Measurements from ENCODE around the gene NTSR2. TPM values are rescaled to one million over a fixed set of nuclear protein-coding genes. Genes with fewer than 3 reads are reported as not detected.

The NTSR2 gene
- total and polyA plus RNA-seq, 8 donors = not detected

DNA sequence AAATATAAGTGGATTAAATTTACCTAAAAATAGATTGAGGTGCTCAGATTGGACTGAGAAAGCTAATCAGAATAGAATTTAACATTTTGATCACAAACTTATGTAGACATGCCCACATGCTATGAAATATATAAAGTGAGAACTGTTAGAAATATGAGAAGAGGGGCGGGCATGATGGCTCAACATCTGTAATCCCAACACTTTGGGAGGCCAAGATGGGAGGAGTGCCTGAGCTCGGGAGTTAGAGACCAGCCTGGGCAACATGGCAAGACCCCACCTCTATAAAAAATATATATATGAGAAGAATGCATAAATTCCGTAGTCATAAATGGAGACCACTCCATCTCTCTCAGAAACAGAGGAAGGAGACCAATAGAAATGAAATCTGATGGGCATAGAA, 25.7 kb downstream of the NTSR2 start:
- H3K36me3 ChIP-seq = peaks cover 0 to 10% (median 4%) of the 10 kb centered on the region in 4 donors
- DNase-seq = no peak
- no peaks in the 10 kb centered on the region for H3K27me3 ChIP-seq
- H3K4me1 ChIP-seq = no peaks in the 10 kb centered on the region
- intact Hi-C loops (cut with DNase I; ENCODE audit: low total_unique reads) = no loop called here
- no peaks in the 10 kb centered on the region for H3K9me3 ChIP-seq
- no peak overlapping the region for H3K4me3 ChIP-seq
- WGBS, 5 donors = 78 to 94% (median 86%) methylated on average over 3 of the region's 3 CpGs
- TF ChIP-seq POLR2A (IDR thresholded peaks at IDR 0.05) (no peak), EP300 (IDR thresholded peaks at IDR 0.05) (no peak), POLR2AphosphoS5 (IDR thresholded peaks at IDR 0.05) (no peak)
- TF ChIP-seq, protein P1, sequence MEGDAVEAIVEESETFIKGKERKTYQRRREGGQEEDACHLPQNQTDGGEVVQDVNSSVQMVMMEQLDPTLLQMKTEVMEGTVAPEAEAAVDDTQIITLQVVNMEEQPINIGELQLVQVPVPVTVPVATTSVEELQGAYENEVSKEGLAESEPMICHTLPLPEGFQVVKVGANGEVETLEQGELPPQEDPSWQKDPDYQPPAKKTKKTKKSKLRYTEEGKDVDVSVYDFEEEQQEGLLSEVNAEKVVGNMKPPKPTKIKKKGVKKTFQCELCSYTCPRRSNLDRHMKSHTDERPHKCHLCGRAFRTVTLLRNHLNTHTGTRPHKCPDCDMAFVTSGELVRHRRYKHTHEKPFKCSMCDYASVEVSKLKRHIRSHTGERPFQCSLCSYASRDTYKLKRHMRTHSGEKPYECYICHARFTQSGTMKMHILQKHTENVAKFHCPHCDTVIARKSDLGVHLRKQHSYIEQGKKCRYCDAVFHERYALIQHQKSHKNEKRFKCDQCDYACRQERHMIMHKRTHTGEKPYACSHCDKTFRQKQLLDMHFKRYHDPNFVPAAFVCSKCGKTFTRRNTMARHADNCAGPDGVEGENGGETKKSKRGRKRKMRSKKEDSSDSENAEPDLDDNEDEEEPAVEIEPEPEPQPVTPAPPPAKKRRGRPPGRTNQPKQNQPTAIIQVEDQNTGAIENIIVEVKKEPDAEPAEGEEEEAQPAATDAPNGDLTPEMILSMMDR (IDR thresholded peaks at IDR 0.05) = no peak
- no peak overlapping the region for H3K27ac ChIP-seq

DNA sequence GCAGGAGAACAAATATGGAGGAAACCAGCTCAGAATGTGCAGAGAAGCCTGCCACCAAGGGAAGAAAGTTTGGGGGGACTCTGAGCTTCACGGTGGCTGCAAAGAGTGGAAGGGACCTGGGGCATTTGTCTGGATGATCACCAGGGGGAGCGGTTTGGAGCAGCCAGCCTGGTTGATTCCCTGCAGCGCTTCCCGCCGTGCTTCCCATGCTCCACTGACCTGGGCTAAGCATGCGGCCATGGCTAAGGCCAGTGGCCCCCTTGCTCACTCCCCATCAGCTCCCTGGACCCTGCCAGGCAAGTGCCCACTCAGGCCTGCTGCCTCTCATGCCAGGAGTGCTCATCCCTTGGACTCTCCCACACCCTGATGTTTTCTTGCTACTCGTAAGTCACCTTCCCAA, 27.0 kb downstream of the NTSR2 start:
- no peaks in the 10 kb centered on the region for H3K9me3 ChIP-seq
- TF ChIP-seq EP300 (IDR thresholded peaks at IDR 0.05) (no peak), POLR2AphosphoS5 (IDR thresholded peaks at IDR 0.05) (no peak)
- TF ChIP-seq, protein P1 (IDR thresholded peaks at IDR 0.05) = no peak

DNA sequence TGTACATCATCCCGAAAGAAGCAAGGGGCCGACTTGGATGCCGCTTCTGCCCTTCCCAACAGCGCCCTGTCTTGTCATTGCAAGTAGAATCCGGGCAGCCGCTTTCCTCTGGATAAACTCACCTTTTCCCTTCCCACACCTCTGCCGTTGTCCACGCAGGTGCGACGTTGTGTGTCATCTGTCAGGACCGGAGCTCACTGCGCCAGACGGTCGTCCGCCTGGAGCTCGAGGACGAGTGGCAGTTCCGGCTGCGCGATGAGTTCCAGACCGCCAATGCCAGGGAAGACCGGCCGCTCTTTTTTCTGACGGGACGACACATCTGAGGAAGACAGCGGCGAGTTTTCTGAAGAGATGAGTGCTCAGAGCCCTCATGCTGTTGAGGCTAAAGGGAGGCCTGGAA, 29.9 kb downstream of the NTSR2 start:
- Histone ChIP-seq H3K4me1 (no peaks in the 10 kb centered on the region), H3K27me3 (no peaks in the 10 kb centered on the region), H3K36me3 (peaks cover 0 to 26% (median 7%) of the 10 kb centered on the region in 4 donors), H3K4me3 (no peak overlapping the region), H3K27ac (no peak overlapping the region), H3K9me3 (no peaks in the 10 kb centered on the region)
- intact Hi-C loops (cut with DNase I; ENCODE audit: low total_unique reads) = no loop called here
- TF ChIP-seq EP300 (IDR thresholded peaks at IDR 0.05) (no peak), POLR2AphosphoS5 (IDR thresholded peaks at IDR 0.05) (no peak), POLR2A (IDR thresholded peaks at IDR 0.05) (no peak)
- TF ChIP-seq, protein P1 (IDR thresholded peaks at IDR 0.05) = no peak
- WGBS, 5 donors = 93 to 96% (median 93%) methylated on average over 27 of the region's 27 CpGs
- DNase-seq = no peak

More for the DNA sequence above, 27.0 kb downstream of the NTSR2 start:
- 74 to 86% (median 77%) methylated on average over 6 to 7 of the region's 7 CpGs for WGBS, 5 donors
- no peak overlapping the region for H3K4me3 ChIP-seq
- H3K36me3 ChIP-seq = peaks cover 0 to 21% (median 5%) of the 10 kb centered on the region in 4 donors
- intact Hi-C loops (cut with DNase I; ENCODE audit: low total_unique reads) = no loop called here
- no peak for DNase-seq
- H3K27me3 ChIP-seq = no peaks in the 10 kb centered on the region
- no peaks in the 10 kb centered on the region for H3K4me1 ChIP-seq
- no peak overlapping the region for H3K27ac ChIP-seq

DNA sequence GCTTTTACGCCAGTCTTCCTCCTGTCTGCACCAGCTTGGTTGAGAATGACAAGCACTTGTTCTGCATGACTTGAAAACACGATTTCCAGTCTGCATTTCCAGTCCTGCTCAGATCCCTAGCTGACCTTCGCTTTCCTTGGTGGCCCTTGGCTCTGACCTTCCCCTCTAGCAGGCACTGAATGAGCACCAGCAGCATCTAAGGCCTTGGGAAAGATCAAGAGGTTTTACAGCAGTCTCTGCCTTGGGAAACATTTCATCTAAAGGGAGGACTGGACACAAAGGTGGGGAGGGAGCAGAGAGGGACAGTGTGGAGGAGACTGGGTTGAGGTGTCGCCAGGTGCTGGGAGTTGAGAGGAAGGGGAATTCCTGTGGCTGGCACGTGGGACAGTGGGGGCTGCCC, 30.5 kb downstream of the NTSR2 start:
- 76 to 81% (median 78%) methylated on average over 5 of the region's 5 CpGs for WGBS, 5 donors
- Histone ChIP-seq H3K36me3 (peaks cover 0 to 32% (median 11%) of the 10 kb centered on the region in 4 donors), H3K4me3 (no peak overlapping the region), H3K27me3 (no peaks in the 10 kb centered on the region), H3K4me1 (no peaks in the 10 kb centered on the region), H3K9me3 (no peaks in the 10 kb centered on the region), H3K27ac (no peak overlapping the region)
- no peak for DNase-seq
- TF ChIP-seq POLR2A (IDR thresholded peaks at IDR 0.05) = no peak
- TF ChIP-seq EP300 (IDR thresholded peaks at IDR 0.05) = no peak
- TF ChIP-seq, protein P1 (IDR thresholded peaks at IDR 0.05) = no peak
- TF ChIP-seq POLR2AphosphoS5 (IDR thresholded peaks at IDR 0.05) = no peak
- intact Hi-C loops (cut with DNase I; ENCODE audit: low total_unique reads) = no loop called here
